Activated CD4-positive, alpha-beta memory T cell treated with anti-CD3 and anti-CD28 coated beads, Interleukin-2, amount 10 ng/mL, durations not matched to agents 7 days and 5 days (primary cell): Measurements from ENCODE around the gene PRPF19. TPM values are rescaled to one million over a fixed set of nuclear protein-coding genes. Genes with fewer than 3 reads are reported as not detected.

ENCODE experiments used
- CTCF ChIA-PET: fragments of 350-600 bp; sonication (Branson Sonifier 250); formaldehyde crosslinking; loops from one replicate; lab custom pipeline; 2021; ENCODE audit warnings: antibody characterized with exemption, inconsistent platforms; lab: Charles Lee
- POLR2A ChIA-PET: fragments of 350-600 bp; sonication (Branson Sonifier 250); formaldehyde crosslinking; loops from one replicate; lab custom pipeline; 2021; ENCODE audit warnings: antibody characterized with exemption; lab: Charles Lee
- DNase-seq: peaks from one replicate; pipeline ENCODE4 v3.0.0-alpha.2; 2020
- H3K27ac Mint-ChIP-seq: one replicate; pipeline ENCODE4 v1.8.0; 2021; ENCODE audit warnings: mild to moderate bottlenecking, mixed read lengths
- H3K27me3 Mint-ChIP-seq: one replicate; pipeline ENCODE4 v1.8.0; 2021; ENCODE audit warnings: mixed read lengths
- H3K36me3 Mint-ChIP-seq: one replicate; pipeline ENCODE4 v1.8.0; 2021; ENCODE audit warnings: low read depth, mixed read lengths
- H3K4me1 Mint-ChIP-seq: one replicate; pipeline ENCODE4 v1.8.0; 2021; ENCODE audit warnings: mixed read lengths
- H3K4me3 Mint-ChIP-seq: one replicate; pipeline ENCODE4 v1.8.0; 2021; ENCODE audit warnings: mild to moderate bottlenecking, mixed read lengths
- H3K9me3 Mint-ChIP-seq: one replicate; pipeline ENCODE4 v1.8.0; 2021; ENCODE audit warnings: mixed read lengths
- total RNA-seq, 2 experiments: library from RNA; stranded (reverse); gene quantifications; one replicate each; pipeline ENCODE4 v1.2.3, GENCODE V29; 2021

PRPF19 gene
- total RNA-seq, 2 experiments from 2014 or later: 99.2 to 103 TPM

DNA sequence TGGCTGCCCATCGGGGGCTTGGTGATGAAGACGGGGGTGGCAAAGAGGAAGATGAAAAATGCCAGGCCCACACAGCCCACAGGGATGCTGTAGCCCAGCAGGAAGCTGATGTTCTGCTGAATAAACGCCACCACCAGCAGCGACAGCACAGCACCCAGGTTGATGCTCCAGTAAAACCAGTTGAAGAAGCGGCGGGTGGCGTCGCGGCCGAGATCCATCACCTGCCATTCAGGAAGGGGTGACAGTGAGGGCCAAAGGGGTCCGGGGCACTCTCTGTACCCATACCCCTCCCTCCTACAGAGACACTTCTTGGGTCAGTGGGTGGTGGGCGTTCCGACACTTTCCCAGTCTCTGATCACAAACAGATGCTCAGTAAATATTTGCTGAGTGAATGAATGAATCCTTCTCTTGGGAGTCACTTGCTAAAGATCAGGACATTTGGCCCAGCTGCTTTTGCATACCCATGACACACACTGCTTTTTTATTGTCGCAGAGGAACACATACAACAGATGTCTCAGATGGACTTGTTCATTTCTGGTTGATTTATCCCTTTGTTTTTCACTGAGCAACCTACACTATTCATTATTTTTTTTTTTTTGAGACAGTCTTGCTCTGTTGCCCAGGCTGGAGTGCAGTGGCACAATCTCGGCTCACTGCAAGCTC is 40.3 kb upstream of the PRPF19 start:
- no peak overlapping the region for H3K4me3 Mint-ChIP-seq
- POLR2A ChIA-PET: interaction anchor here (1.3 to 1.4 kb wide), 2 partner anchors 13 to 174 kb away, joined by 3 read pairs; no protein-coding TSS in a partner anchor
- H3K36me3 Mint-ChIP-seq: no peaks in the 10 kb centered on the region
- H3K27me3 Mint-ChIP-seq: peaks cover 27% of the 10 kb centered on the region
- DNase-seq: no peak
- no peaks in the 10 kb centered on the region for H3K9me3 Mint-ChIP-seq
- CTCF ChIA-PET: no interaction called here
- H3K27ac Mint-ChIP-seq: no peak overlapping the region
- H3K4me1 Mint-ChIP-seq: peaks cover 4% of the 10 kb centered on the region

DNA sequence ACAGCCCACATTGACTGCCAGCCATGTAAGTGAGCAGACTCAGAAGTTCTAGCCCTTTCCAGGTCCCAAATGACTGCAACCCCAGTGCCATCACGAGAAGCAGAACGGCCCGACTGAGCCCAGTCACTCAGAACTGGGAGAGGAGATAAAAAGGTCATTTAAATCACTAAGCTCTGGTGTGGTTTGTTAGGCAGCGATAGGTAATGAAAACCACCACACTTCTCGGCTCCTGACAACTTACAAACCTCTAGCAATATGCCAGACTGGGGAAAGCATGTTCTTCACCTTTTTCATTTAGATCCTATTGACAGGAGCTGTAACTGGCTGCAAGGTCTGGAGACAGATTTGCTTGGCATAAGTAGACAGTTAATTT is 38.9 kb upstream of the PRPF19 start:
- H3K9me3 Mint-ChIP-seq: no peaks in the 10 kb centered on the region
- POLR2A ChIA-PET: interaction anchor here (1.3 to 1.4 kb wide), 3 partner anchors 11 to 175 kb away, joined by 3 read pairs; no protein-coding TSS in a partner anchor
- no peak overlapping the region for H3K27ac Mint-ChIP-seq
- H3K27me3 Mint-ChIP-seq: peaks cover 23% of the 10 kb centered on the region
- H3K36me3 Mint-ChIP-seq: no peaks in the 10 kb centered on the region
- H3K4me1 Mint-ChIP-seq: peaks cover 1% of the 10 kb centered on the region
- no peak for DNase-seq
- CTCF ChIA-PET: interaction anchor here (0.6 to 1.3 kb wide), 5 partner anchors 39 to 242 kb away, joined by 3 to 5 read pairs (median 3); no protein-coding TSS in a partner anchor
- no peak overlapping the region for H3K4me3 Mint-ChIP-seq

DNA sequence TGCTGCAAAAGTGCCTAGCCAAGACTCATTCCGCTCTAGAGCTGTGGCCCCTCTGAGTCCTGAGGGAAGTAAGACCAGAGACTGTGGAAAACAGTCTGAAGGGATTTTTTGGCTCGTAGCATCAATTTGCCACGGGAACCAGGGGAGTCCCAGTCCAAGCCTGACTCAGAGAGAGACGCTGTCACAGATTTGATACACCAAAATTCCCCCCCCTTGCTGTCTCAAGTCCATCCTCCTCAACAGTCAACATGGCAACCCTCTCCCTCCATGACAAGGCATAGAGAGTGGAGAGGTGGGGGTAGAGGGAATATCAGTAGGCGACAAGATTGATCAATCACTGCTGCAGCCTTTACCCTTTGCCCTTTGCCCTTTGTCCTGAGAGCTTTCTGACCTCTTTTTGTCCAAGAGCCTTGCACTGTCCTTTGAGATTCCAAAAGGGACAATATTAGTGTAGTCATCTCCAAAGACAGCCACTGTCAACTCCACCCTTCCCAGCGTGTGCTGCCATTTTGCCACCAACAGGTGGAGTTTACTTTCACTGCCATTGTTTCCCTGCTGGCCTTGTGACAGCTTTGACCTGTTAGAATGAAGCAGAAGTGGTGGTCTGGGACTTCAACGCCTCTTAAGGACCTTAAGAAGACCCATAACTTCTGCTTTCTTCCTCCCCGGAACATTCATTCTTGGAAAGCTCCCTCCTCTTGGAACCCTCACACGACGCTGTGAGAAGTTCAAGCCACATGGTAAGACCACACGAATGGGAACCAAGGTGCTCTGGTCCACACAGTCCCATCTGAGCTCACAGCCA is 38.3 kb upstream of the PRPF19 start:
- ChIA-PET POLR2A (interaction anchor here (1.3 kb wide), 1 partner anchor 170 kb away, joined by 3 read pairs; no protein-coding TSS in a partner anchor), CTCF (interaction anchor here (0.6 to 1.3 kb wide), 4 partner anchors 40 to 185 kb away, joined by 3 to 5 read pairs (median 4); no protein-coding TSS in a partner anchor)
- Mint-ChIP-seq H3K4me1 (no peaks in the 10 kb centered on the region), H3K27ac (no peak overlapping the region), H3K27me3 (peaks cover 20% of the 10 kb centered on the region), H3K9me3 (no peaks in the 10 kb centered on the region), H3K36me3 (no peaks in the 10 kb centered on the region), H3K4me3 (no peak overlapping the region)
- DNase-seq: no peak

DNA sequence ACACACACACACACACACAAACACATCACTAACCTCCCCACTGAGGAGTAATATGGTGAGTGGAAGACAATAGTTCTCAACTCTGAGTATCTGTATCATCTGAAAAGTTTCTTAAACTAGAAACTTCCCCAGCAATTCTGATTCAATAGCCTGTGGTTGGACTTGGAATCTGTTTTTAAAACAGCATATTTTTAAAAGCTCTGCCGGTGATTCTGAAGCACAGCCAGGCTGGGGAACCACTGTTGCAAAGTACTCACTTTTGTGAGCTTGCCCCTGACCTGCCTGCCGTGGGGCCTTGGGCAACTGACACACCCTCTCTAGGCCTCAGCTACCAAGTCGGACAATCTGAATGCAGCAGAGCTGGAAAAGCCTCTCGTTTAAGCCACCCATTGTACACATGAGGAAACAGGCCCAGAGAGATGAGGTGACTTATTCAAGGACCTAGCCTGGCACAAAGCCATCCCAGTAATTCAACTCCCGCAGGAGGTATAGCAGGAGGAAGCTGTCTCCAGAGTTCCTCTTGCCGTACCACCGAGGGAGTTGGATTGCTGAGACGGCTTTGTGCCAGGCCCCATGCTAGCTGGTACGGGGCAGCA is 36.7 kb upstream of the PRPF19 start:
- no peak for DNase-seq
- POLR2A ChIA-PET: interaction anchor here (1.1 to 1.6 kb wide), 2 partner anchors 13 to 28 kb away, joined by 3 to 4 read pairs; partner anchors contain the start of gene CD6
- Mint-ChIP-seq H3K9me3 (no peaks in the 10 kb centered on the region), H3K36me3 (no peaks in the 10 kb centered on the region), H3K27ac (no peak overlapping the region), H3K4me3 (no peak overlapping the region), H3K4me1 (no peaks in the 10 kb centered on the region), H3K27me3 (peaks cover 8% of the 10 kb centered on the region)
- CTCF ChIA-PET: interaction anchor here (1.5 kb wide), 1 partner anchor 27 kb away, joined by 3 read pairs; no protein-coding TSS in a partner anchor

DNA sequence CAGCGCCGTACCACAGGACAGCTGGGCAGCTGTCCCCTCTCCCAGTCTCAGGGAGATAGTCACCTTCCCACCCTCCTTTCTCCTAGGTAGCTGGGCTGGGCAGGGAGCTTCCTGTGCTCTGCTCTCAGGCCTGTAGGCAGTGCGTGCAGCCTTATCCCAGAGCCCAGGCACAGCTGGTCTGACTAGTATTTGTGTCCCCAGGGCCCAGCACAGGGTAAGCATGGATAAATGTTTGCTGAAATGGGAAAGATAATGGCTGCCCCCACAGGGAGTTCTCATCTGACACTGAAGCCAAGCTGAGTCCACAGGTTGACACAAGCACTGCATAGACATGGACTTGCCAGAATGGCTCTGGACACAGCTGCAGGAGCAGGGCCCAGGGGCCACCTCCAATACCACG is 35.8 kb upstream of the PRPF19 start:
- no peaks in the 10 kb centered on the region for H3K4me1 Mint-ChIP-seq
- no peaks in the 10 kb centered on the region for H3K9me3 Mint-ChIP-seq
- ChIA-PET POLR2A (interaction anchor here (1.1 to 1.6 kb wide), 2 partner anchors 12 to 29 kb away, joined by 3 to 4 read pairs; partner anchors contain the start of gene CD6), CTCF (interaction anchor here (1.5 kb wide), 1 partner anchor 28 kb away, joined by 3 read pairs; no protein-coding TSS in a partner anchor)
- peaks cover 9% of the 10 kb centered on the region for H3K27me3 Mint-ChIP-seq
- no peak overlapping the region for H3K27ac Mint-ChIP-seq
- no peak for DNase-seq
- no peak overlapping the region for H3K4me3 Mint-ChIP-seq
- no peaks in the 10 kb centered on the region for H3K36me3 Mint-ChIP-seq

DNA sequence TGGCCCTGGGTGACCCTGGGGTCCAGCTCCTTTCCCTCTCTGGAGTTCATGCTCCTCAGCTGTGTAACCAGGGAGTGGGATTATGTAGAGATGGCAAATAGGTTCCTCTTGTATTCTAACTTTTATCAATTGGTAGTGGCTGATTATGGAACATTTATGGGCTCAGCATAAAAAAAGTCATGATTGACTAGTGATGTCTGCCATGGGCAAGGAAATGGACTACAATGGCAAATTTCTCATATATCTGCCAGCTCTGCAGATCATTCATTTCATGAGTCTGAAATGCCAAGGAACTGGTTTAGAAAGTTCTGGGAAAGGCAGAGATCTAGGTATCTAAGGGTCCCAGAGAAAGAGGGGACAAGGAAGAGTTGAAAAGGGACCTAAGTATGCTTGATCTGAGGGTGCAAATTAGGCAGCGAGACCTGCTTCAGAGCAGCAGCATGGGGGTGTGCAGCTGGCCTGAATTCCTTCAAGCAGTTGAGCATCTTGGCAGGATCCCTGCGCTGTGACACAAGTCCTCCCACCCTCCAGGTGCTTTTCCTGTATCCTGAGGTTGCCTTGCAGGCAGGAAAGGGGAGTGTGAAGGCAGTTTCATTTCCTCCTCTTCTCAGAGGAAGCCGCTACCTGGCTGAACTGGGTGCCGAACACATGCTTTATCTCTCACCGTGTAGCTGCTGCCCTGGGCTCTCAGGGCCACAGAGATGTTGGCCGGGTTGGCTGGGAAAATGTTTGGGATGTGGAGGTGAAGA is 35.2 kb upstream of the PRPF19 start:
- Mint-ChIP-seq H3K27me3 (peaks cover 8% of the 10 kb centered on the region), H3K36me3 (no peaks in the 10 kb centered on the region)
- POLR2A ChIA-PET: no interaction called here

DNA sequence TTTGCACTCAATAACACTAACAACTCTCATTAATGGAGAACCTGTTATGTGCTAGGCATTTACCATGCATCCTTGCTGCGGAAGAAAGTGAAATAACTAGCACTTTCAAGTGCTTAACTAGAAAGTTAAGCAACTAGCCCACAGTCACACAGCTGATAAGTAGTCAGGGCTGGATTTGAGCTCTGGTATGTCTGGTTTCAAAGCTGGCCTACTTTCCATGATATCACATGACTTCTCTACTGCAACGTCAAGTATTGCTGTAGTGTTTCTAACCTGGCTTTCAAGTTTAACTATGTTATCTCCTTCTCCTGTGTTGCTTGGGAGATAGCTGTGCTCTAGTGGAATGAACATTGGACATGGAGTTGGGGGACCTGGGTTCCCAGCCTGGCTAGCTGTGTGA is 33.5 kb upstream of the PRPF19 start:
- no peaks in the 10 kb centered on the region for H3K36me3 Mint-ChIP-seq
- no peaks in the 10 kb centered on the region for H3K9me3 Mint-ChIP-seq
- H3K27ac Mint-ChIP-seq: no peak overlapping the region
- CTCF ChIA-PET: interaction anchor here (1.3 to 2.3 kb wide), 3 partner anchors 15 to 53 kb away, joined by 4 to 8 read pairs (median 5); no protein-coding TSS in a partner anchor
- DNase-seq: no peak
- no peak overlapping the region for H3K4me3 Mint-ChIP-seq
- H3K4me1 Mint-ChIP-seq: no peaks in the 10 kb centered on the region
- POLR2A ChIA-PET: interaction anchor here (1.0 to 1.1 kb wide), 3 partner anchors 8 to 25 kb away, joined by 3 to 5 read pairs (median 3); no protein-coding TSS in a partner anchor
- peaks cover 4% of the 10 kb centered on the region for H3K27me3 Mint-ChIP-seq

More for the DNA sequence above, 35.2 kb upstream of the PRPF19 start:
- no peaks in the 10 kb centered on the region for H3K9me3 Mint-ChIP-seq
- H3K4me3 Mint-ChIP-seq: no peak overlapping the region
- no peaks in the 10 kb centered on the region for H3K4me1 Mint-ChIP-seq
- no peak overlapping the region for H3K27ac Mint-ChIP-seq
- CTCF ChIA-PET: interaction anchor here (1.5 to 2.3 kb wide), 2 partner anchors 26 to 29 kb away, joined by 3 to 8 read pairs; no protein-coding TSS in a partner anchor
- DNase-seq: no peak

DNA sequence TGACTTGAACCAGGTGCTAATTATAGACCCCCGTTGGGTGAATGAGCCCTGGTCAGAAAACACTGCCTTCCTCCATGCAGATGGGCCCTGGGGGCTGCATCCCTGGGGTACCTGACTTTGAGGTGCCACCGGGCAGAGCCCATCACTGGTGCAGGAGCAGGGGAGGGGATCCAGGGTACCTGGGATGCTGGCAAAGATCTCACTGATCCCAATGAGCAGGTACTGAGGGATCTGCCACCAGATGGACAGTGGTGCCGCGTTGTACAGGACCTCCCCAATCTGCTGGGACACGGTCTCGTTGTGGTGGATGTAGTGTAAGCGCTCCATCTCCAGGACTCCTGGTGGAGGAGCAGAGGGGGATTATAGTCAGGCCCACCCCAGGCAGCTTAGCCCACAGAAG is 32.9 kb upstream of the PRPF19 start:
- no peak for DNase-seq
- ChIA-PET CTCF (interaction anchor here (1.3 to 2.3 kb wide), 3 partner anchors 15 to 52 kb away, joined by 4 to 8 read pairs (median 5); no protein-coding TSS in a partner anchor), POLR2A (interaction anchor here (1.0 to 1.1 kb wide), 2 partner anchors 8 to 25 kb away, joined by 3 read pairs; no protein-coding TSS in a partner anchor)
- Mint-ChIP-seq H3K27ac (no peak overlapping the region), H3K27me3 (peaks cover 4% of the 10 kb centered on the region), H3K36me3 (no peaks in the 10 kb centered on the region), H3K4me1 (no peaks in the 10 kb centered on the region), H3K9me3 (no peaks in the 10 kb centered on the region), H3K4me3 (no peak overlapping the region)

DNA sequence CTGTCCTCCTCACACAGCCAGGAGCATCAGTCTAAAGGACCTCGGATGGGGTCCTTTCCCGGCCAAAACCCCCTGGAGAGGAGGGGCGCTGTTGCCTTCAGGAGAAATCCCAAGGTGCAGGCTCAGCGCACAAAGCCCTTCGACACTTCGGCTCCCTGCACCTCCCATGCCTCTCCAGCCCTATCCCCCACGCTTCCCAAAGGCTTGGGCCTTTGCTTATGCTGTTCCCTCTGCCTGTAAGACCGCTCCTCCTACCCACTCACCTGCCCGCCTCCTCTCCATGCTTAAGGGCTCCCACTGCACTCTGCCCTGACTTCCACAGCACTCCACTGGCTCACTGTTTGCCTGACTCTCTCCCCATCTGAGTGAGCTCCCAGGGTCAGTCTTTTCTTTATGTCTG is 32.1 kb upstream of the PRPF19 start:
- H3K9me3 Mint-ChIP-seq: no peaks in the 10 kb centered on the region
- DNase-seq: no peak
- H3K4me1 Mint-ChIP-seq: no peaks in the 10 kb centered on the region
- peaks cover 1% of the 10 kb centered on the region for H3K27me3 Mint-ChIP-seq
- no peak overlapping the region for H3K4me3 Mint-ChIP-seq
- H3K27ac Mint-ChIP-seq: no peak overlapping the region
- ChIA-PET CTCF (no interaction called here), POLR2A (no interaction called here)
- H3K36me3 Mint-ChIP-seq: no peaks in the 10 kb centered on the region

DNA sequence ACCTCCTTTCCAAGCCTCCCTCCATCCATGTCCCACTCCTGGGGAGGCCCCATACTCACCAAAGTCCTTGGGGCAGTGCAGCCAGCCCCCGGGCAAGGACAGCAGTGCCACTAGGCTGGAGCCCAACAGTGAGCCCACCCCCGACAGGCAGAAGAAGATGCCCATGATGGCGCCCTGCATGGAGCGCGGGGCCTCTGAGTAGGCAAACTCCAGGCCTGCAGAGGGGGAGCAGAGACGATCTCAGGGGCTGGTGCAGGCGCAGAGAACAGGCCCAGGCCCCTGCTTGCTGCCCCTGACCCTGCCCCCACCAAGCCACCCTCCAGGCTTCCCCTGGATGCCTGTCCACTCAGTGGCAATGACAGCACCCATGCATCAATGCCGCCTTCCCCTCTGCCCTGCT is 31.4 kb upstream of the PRPF19 start:
- POLR2A ChIA-PET: no interaction called here

DNA sequence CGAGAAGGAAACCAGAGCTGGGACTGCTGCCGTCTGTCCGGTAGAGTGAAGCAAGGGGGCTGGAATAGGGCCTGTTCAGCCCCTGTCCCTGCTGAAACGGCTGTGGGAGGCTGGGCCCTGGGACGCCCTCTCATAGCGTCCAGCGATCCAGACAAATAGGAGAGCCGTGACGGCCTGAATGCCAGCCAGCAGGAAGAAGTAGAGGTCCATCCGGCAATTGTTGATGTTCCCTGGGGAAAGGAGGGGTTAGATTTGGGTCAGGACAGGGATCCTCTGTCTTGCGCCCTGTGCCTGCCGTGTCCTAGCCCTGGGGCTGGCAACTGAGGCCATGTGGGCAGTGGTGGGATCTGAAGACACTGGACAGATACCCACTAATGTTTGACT is 30.8 kb upstream of the PRPF19 start:
- DNase-seq: no peak
- H3K4me1 Mint-ChIP-seq: no peaks in the 10 kb centered on the region
- H3K9me3 Mint-ChIP-seq: no peaks in the 10 kb centered on the region
- H3K36me3 Mint-ChIP-seq: no peaks in the 10 kb centered on the region
- ChIA-PET CTCF (no interaction called here), POLR2A (no interaction called here)
- H3K27ac Mint-ChIP-seq: no peak overlapping the region
- H3K27me3 Mint-ChIP-seq: peaks cover 1% of the 10 kb centered on the region
- H3K4me3 Mint-ChIP-seq: no peak overlapping the region

More for the DNA sequence above, 31.4 kb upstream of the PRPF19 start:
- H3K27me3 Mint-ChIP-seq: peaks cover 1% of the 10 kb centered on the region
- no peaks in the 10 kb centered on the region for H3K4me1 Mint-ChIP-seq
- no peaks in the 10 kb centered on the region for H3K9me3 Mint-ChIP-seq
- H3K36me3 Mint-ChIP-seq: no peaks in the 10 kb centered on the region
- no peak overlapping the region for H3K27ac Mint-ChIP-seq
- no peak overlapping the region for H3K4me3 Mint-ChIP-seq
- CTCF ChIA-PET: no interaction called here
- DNase-seq: no peak
